Measurements from ENCODE around the gene CNTNAP2.

DNA sequence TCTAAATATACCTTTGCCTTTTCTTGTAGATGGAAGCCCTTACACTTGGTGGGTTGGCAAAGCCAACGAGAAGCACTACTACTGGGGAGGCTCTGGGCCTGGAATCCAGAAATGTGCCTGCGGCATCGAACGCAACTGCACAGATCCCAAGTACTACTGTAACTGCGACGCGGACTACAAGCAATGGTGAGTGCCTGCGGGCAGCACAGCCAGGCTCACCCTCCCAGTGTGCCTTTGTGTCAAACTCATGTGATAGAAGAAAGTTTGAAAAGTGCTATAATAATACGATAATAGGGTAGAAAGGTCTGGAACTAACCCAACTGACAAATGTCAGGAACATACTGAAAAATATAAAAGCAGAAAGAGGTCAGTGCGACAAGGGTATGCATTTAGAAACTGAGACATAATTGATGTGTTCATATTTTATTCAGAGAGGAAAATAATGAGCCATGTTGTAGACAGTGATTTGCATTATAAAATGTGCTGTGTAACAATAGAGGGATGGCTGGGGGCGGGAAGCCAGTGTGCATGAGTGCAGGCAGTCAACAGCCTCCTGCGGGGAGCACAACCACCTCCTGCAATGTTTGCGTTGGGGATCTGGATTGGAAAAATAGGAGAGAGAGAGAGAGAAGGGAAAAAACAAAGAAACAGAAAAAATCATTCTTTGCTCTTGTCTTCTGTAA is 1787.1 kb downstream of the CNTNAP2 start:
- no peak for TF ChIP-seq POLR2A (IDR thresholded peaks at IDR 0.05)
- TF ChIP-seq, protein P1, sequence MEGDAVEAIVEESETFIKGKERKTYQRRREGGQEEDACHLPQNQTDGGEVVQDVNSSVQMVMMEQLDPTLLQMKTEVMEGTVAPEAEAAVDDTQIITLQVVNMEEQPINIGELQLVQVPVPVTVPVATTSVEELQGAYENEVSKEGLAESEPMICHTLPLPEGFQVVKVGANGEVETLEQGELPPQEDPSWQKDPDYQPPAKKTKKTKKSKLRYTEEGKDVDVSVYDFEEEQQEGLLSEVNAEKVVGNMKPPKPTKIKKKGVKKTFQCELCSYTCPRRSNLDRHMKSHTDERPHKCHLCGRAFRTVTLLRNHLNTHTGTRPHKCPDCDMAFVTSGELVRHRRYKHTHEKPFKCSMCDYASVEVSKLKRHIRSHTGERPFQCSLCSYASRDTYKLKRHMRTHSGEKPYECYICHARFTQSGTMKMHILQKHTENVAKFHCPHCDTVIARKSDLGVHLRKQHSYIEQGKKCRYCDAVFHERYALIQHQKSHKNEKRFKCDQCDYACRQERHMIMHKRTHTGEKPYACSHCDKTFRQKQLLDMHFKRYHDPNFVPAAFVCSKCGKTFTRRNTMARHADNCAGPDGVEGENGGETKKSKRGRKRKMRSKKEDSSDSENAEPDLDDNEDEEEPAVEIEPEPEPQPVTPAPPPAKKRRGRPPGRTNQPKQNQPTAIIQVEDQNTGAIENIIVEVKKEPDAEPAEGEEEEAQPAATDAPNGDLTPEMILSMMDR (IDR thresholded peaks at IDR 0.05) = no peak
